Measurements from ENCODE around the gene FADD. TPM values are rescaled to one million over a fixed set of nuclear protein-coding genes. Genes with fewer than 3 reads are reported as not detected.

The FADD gene
- total and polyA plus RNA-seq, 4 donors = 10.7 to 17.8 (median 14.7) TPM

GRCh38 chr11:70205766-70206165 is 2.7 kb downstream of the FADD start:
- DNase-seq (peak in 1 of 2 donors; percentile 8), ATAC-seq (ENCODE audit: low FRiP score) (no peak)
- Histone ChIP-seq H3K27ac (ENCODE audit: low read depth in 1 of 2, low read length in 2 of 2) (no peak overlapping the region), H3K36me3 (ENCODE audit: control insufficient read depth in 1 of 2, insufficient read depth in 2 of 2, low read length in 1 of 2) (peaks cover 3 to 8% of the 10 kb centered on the region in 2 donors), H3K9me3 (ENCODE audit: control insufficient read depth, low read length) (no peaks in the 10 kb centered on the region), H3K27me3 (ENCODE audit: control insufficient read depth in 1 of 2, insufficient read depth in 2 of 2, low read length in 1 of 2) (no peaks in the 10 kb centered on the region), H3K4me3 (ENCODE audit: low read length in 2 of 2) (no peak overlapping the region), H3K4me1 (ENCODE audit: control insufficient read depth in 1 of 2, insufficient read depth in 2 of 2, low read length in 2 of 2) (no peaks in the 10 kb centered on the region)
- intact Hi-C loops (cut with DNase I) = no loop called here
- 81 to 82% methylated on average over 7 of the region's 7 CpGs for WGBS, 2 donors

- no peaks in the 10 kb centered on the region for H3K27me3 ChIP-seq (ENCODE audit: control insufficient read depth in 1 of 2, insufficient read depth in 2 of 2, low read length in 1 of 2)
- intact Hi-C loops (cut with DNase I) = no loop called here
- H3K27ac ChIP-seq (ENCODE audit: low read depth in 1 of 2, low read length in 2 of 2) = no peak overlapping the region
- ATAC-seq (ENCODE audit: low FRiP score) (no peak), DNase-seq (peak in 1 of 2 donors; percentile 44)
- H3K4me1 ChIP-seq (ENCODE audit: control insufficient read depth in 1 of 2, insufficient read depth in 2 of 2, low read length in 2 of 2) = no peaks in the 10 kb centered on the region
- peaks cover 3 to 8% of the 10 kb centered on the region in 2 donors for H3K36me3 ChIP-seq (ENCODE audit: control insufficient read depth in 1 of 2, insufficient read depth in 2 of 2, low read length in 1 of 2)
- WGBS, 2 donors = 93 to 94% methylated on average over 22 of the region's 22 CpGs
- H3K9me3 ChIP-seq (ENCODE audit: control insufficient read depth, low read length) = no peaks in the 10 kb centered on the region
- no peak overlapping the region for H3K4me3 ChIP-seq (ENCODE audit: low read length in 2 of 2)
These were observed 3.3 kb downstream of the FADD start for GRCh38 chr11:70206226-70206981.

- 72 to 79% methylated on average over 6 of the region's 6 CpGs for WGBS, 2 donors
- no peak for ATAC-seq (ENCODE audit: low FRiP score)
- H3K27ac ChIP-seq (ENCODE audit: low read depth in 1 of 2, low read length in 2 of 2) = no peak overlapping the region
- DNase-seq = no peak
- H3K4me1 ChIP-seq (ENCODE audit: control insufficient read depth in 1 of 2, insufficient read depth in 2 of 2, low read length in 2 of 2) = no peaks in the 10 kb centered on the region
- H3K4me3 ChIP-seq (ENCODE audit: low read length in 2 of 2) = no peak overlapping the region
- no peaks in the 10 kb centered on the region for H3K27me3 ChIP-seq (ENCODE audit: control insufficient read depth in 1 of 2, insufficient read depth in 2 of 2, low read length in 1 of 2)
- H3K9me3 ChIP-seq (ENCODE audit: control insufficient read depth, low read length) = no peaks in the 10 kb centered on the region
- intact Hi-C loops (cut with DNase I) = no loop called here
- H3K36me3 ChIP-seq (ENCODE audit: control insufficient read depth in 1 of 2, insufficient read depth in 2 of 2, low read length in 1 of 2) = peaks cover 3 to 8% of the 10 kb centered on the region in 2 donors
These were observed 3.9 kb downstream of the FADD start for GRCh38 chr11:70206982-70207376.

- Histone ChIP-seq H3K36me3 (ENCODE audit: control insufficient read depth in 1 of 2, insufficient read depth in 2 of 2, low read length in 1 of 2) (peaks cover 3 to 8% of the 10 kb centered on the region in 2 donors), H3K27me3 (ENCODE audit: control insufficient read depth in 1 of 2, insufficient read depth in 2 of 2, low read length in 1 of 2) (no peaks in the 10 kb centered on the region), H3K27ac (ENCODE audit: low read depth in 1 of 2, low read length in 2 of 2) (no peak overlapping the region), H3K9me3 (ENCODE audit: control insufficient read depth, low read length) (no peaks in the 10 kb centered on the region), H3K4me3 (ENCODE audit: low read length in 2 of 2) (no peak overlapping the region), H3K4me1 (ENCODE audit: control insufficient read depth in 1 of 2, insufficient read depth in 2 of 2, low read length in 2 of 2) (no peaks in the 10 kb centered on the region)
- DNase-seq = peak in 1 of 2 donors; percentile 21
- intact Hi-C loops (cut with DNase I) = no loop called here
- ATAC-seq (ENCODE audit: low FRiP score) = no peak
- WGBS, 2 donors = 86 to 90% methylated on average over 15 of the region's 15 CpGs
These were observed 4.5 kb downstream of the FADD start for GRCh38 chr11:70207531-70208131.

- Histone ChIP-seq H3K27ac (ENCODE audit: low read depth in 1 of 2, low read length in 2 of 2) (no peak overlapping the region), H3K4me3 (ENCODE audit: low read length in 2 of 2) (no peak overlapping the region), H3K4me1 (ENCODE audit: control insufficient read depth in 1 of 2, insufficient read depth in 2 of 2, low read length in 2 of 2) (no peaks in the 10 kb centered on the region), H3K27me3 (ENCODE audit: control insufficient read depth in 1 of 2, insufficient read depth in 2 of 2, low read length in 1 of 2) (no peaks in the 10 kb centered on the region), H3K36me3 (ENCODE audit: control insufficient read depth in 1 of 2, insufficient read depth in 2 of 2, low read length in 1 of 2) (peaks cover 3 to 8% of the 10 kb centered on the region in 2 donors), H3K9me3 (ENCODE audit: control insufficient read depth, low read length) (no peaks in the 10 kb centered on the region)
- intact Hi-C loops (cut with DNase I) = no loop called here
- ATAC-seq (ENCODE audit: low FRiP score) (no peak), DNase-seq (peak in 1 of 2 donors; percentile 29)
- WGBS, 2 donors = 88 to 95% methylated on average over 6 of the region's 6 CpGs
These were observed 6.4 kb downstream of the FADD start for GRCh38 chr11:70209391-70209912.

- Histone ChIP-seq H3K4me1 (ENCODE audit: control insufficient read depth in 1 of 2, insufficient read depth in 2 of 2, low read length in 2 of 2) (no peaks in the 10 kb centered on the region), H3K36me3 (ENCODE audit: control insufficient read depth in 1 of 2, insufficient read depth in 2 of 2, low read length in 1 of 2) (peaks cover 3 to 8% of the 10 kb centered on the region in 2 donors), H3K27ac (ENCODE audit: low read depth in 1 of 2, low read length in 2 of 2) (no peak overlapping the region), H3K27me3 (ENCODE audit: control insufficient read depth in 1 of 2, insufficient read depth in 2 of 2, low read length in 1 of 2) (no peaks in the 10 kb centered on the region), H3K4me3 (ENCODE audit: low read length in 2 of 2) (no peak overlapping the region), H3K9me3 (ENCODE audit: control insufficient read depth, low read length) (no peaks in the 10 kb centered on the region)
- intact Hi-C loops (cut with DNase I) = no loop called here
- DNase-seq (peak in 1 of 2 donors; percentile 45), ATAC-seq (ENCODE audit: low FRiP score) (peak; percentile 62)
- WGBS, 2 donors = 74 to 80% methylated on average over 8 of the region's 8 CpGs
These were observed 7.0 kb downstream of the FADD start for GRCh38 chr11:70210051-70210501.

GRCh38 chr11:70210530-70210929 is 7.4 kb downstream of the FADD start:
- H3K36me3 ChIP-seq (ENCODE audit: control insufficient read depth in 1 of 2, insufficient read depth in 2 of 2, low read length in 1 of 2) = peaks cover 3 to 8% of the 10 kb centered on the region in 2 donors
- 88 to 91% methylated on average over 5 of the region's 5 CpGs for WGBS, 2 donors
- no peaks in the 10 kb centered on the region for H3K9me3 ChIP-seq (ENCODE audit: control insufficient read depth, low read length)
- no peak overlapping the region for H3K4me3 ChIP-seq (ENCODE audit: low read length in 2 of 2)
- no peaks in the 10 kb centered on the region for H3K27me3 ChIP-seq (ENCODE audit: control insufficient read depth in 1 of 2, insufficient read depth in 2 of 2, low read length in 1 of 2)
- peak in 1 of 2 donors; percentile 6 for DNase-seq
- no peak overlapping the region for H3K27ac ChIP-seq (ENCODE audit: low read depth in 1 of 2, low read length in 2 of 2)
- intact Hi-C loops (cut with DNase I) = no loop called here
- ATAC-seq (ENCODE audit: low FRiP score) = no peak
- H3K4me1 ChIP-seq (ENCODE audit: control insufficient read depth in 1 of 2, insufficient read depth in 2 of 2, low read length in 2 of 2) = no peaks in the 10 kb centered on the region

GRCh38 chr11:70212227-70212811 is 9.2 kb downstream of the FADD start:
- intact Hi-C loops (cut with DNase I) = no loop called here
- Histone ChIP-seq H3K27ac (ENCODE audit: low read depth in 1 of 2, low read length in 2 of 2) (no peak overlapping the region), H3K9me3 (ENCODE audit: control insufficient read depth, low read length) (no peaks in the 10 kb centered on the region), H3K36me3 (ENCODE audit: control insufficient read depth in 1 of 2, insufficient read depth in 2 of 2, low read length in 1 of 2) (peaks cover 3% of the 10 kb centered on the region in 2 donors), H3K4me1 (ENCODE audit: control insufficient read depth in 1 of 2, insufficient read depth in 2 of 2, low read length in 2 of 2) (no peaks in the 10 kb centered on the region), H3K4me3 (ENCODE audit: low read length in 2 of 2) (no peak overlapping the region), H3K27me3 (ENCODE audit: control insufficient read depth in 1 of 2, insufficient read depth in 2 of 2, low read length in 1 of 2) (no peaks in the 10 kb centered on the region)
- 67 to 72% methylated on average over 12 to 13 of the region's 13 CpGs for WGBS, 2 donors
- ATAC-seq (ENCODE audit: low FRiP score) = no peak
- peak in 1 of 2 donors; percentile 38 for DNase-seq

Measured in aorta (tissue), 5 donors.